Occipital lobe (tissue), 2 donors: ENCODE results near the gene BRCA2. TPM values are rescaled to one million over a fixed set of nuclear protein-coding genes. Genes with fewer than 3 reads are reported as not detected.

Experiments
- DNase-seq: peaks from one replicate; lab custom pipeline; 2025; lab: John Stamatoyannopoulos, UW
- total RNA-seq: library from RNA; depleted of rRNA; stranded (reverse); fragments of >200 nt; gene quantifications from one replicate; pipeline ENCODE4 v1.2.3, GENCODE V29; 2014

Gene BRCA2
- total RNA-seq: 2.3 TPM

GRCh38 chr13:32315238-32316027, at the start of gene BRCA2, which contains the start of gene ZAR1L:
BRCA2 (plus strand) TSS chr13:32315508; CDS start chr13:32316461, 953 bp downstream.
ZAR1L (minus strand) TSS chr13:32315363; CDS start chr13:32311925, 3,438 bp downstream.
- peak; percentile 84 for DNase-seq

GRCh38 chr13:32265726-32266125, 49.6 kb upstream of the BRCA2 start:
- no peak for DNase-seq

- no peak for DNase-seq
Measured at GRCh38 chr13:32266130-32266529, 49.2 kb upstream of the BRCA2 start.

- no peak for DNase-seq
Measured at GRCh38 chr13:32267836-32268439, 47.4 kb upstream of the BRCA2 start.

GRCh38 chr13:32272021-32272683, 43.2 kb upstream of the BRCA2 start:
- no peak for DNase-seq

- no peak for DNase-seq
Measured at GRCh38 chr13:32277839-32278238, 37.5 kb upstream of the BRCA2 start.

- DNase-seq: no peak
Measured at GRCh38 chr13:32278426-32278825, 36.9 kb upstream of the BRCA2 start.

- no peak for DNase-seq
Measured at GRCh38 chr13:32281096-32281495, 34.2 kb upstream of the BRCA2 start.

GRCh38 chr13:32282096-32282711, 33.1 kb upstream of the BRCA2 start:
- DNase-seq: no peak

- DNase-seq: peak; percentile 12
Measured at GRCh38 chr13:32284927-32285632, 30.2 kb upstream of the BRCA2 start.

- no peak for DNase-seq
Measured at GRCh38 chr13:32285633-32285965, 29.7 kb upstream of the BRCA2 start.

GRCh38 chr13:32297206-32297605, 18.1 kb upstream of the BRCA2 start:
- no peak for DNase-seq

GRCh38 chr13:32298695-32299094, 16.6 kb upstream of the BRCA2 start:
- DNase-seq: no peak

GRCh38 chr13:32299893-32300292, 15.4 kb upstream of the BRCA2 start:
- no peak for DNase-seq

GRCh38 chr13:32300406-32300805, 14.9 kb upstream of the BRCA2 start:
- no peak for DNase-seq

GRCh38 chr13:32300920-32301319, 14.4 kb upstream of the BRCA2 start:
- DNase-seq: no peak

GRCh38 chr13:32302461-32302860, 12.8 kb upstream of the BRCA2 start:
- DNase-seq: no peak

GRCh38 chr13:32305646-32306045, 9.7 kb upstream of the BRCA2 start:
- DNase-seq: no peak

- no peak for DNase-seq
Measured at GRCh38 chr13:32309312-32310133, 5.8 kb upstream of the BRCA2 start.

GRCh38 chr13:32310134-32310706, 5.1 kb upstream of the BRCA2 start:
- DNase-seq: no peak
